ENCODE measurements around the gene LPCAT1. TPM values are rescaled to one million over a fixed set of nuclear protein-coding genes. Genes with fewer than 3 reads are reported as not detected.

Gene LPCAT1
- total and polyA plus RNA-seq, 2 of the 4 experiments (the other 2 are of a cell fraction): 17.7 to 33.6 TPM

- TF ChIP-seq SMC3 (IDR thresholded peaks at IDR 0.05; ENCODE audit: low read depth, low read length) (0 out of 2 replicates have a peak, but pooled peaks have one; percentile 7), RCOR1 (IDR thresholded peaks at IDR 0.05; ENCODE audit: insufficient replicate concordance, low read length) (no peak)
Observed at GRCh38 chr5:1511651-1512540, 11.9 kb downstream of the LPCAT1 start (continued).

GRCh38 chr5:1511048-1511447 lies 12.7 kb downstream of the LPCAT1 start:
- CTCF ChIA-PET: no interaction called here
- in situ Hi-C loops (cut with MboI; ENCODE audit: low sequenced_read_pairs) (no loop called here), dilution Hi-C loops (cut with HindIII; ENCODE audit: low sequenced_read_pairs, unreplicated experiment) (no loop called here), intact Hi-C loops (cut with micrococcal nuclease) (no loop called here)
- no peak overlapping the region for H3K4me3 ChIP-seq (ENCODE audit: insufficient read depth, low read depth, low read length)
- no peak overlapping the region for H3K4me2 ChIP-seq (ENCODE audit: low read depth, low read length)
- no peak overlapping the region for H3K23ac ChIP-seq (ENCODE audit: low read depth, low read length)
- WGBS, 2 experiments (ENCODE audit: extremely low coverage in 2 of 2, insufficient read length in 1 of 2): 96% methylated on average over 20 of the region's 20 CpGs; no CpG with 5 or more reads in 1 of the 2 experiments
- DNase-seq (no peak), ATAC-seq (ENCODE audit: low read depth) (no peak)
- H2BK20ac ChIP-seq (ENCODE audit: low read depth, low read length): no peak overlapping the region
- H2AK9ac ChIP-seq (replicated peaks; ENCODE audit: low read depth, low read length, poor library complexity): no peak overlapping the region
- peaks cover 90% of the 10 kb centered on the region for H4K20me1 ChIP-seq (ENCODE audit: insufficient read depth, low read length)
- H2BK5ac ChIP-seq (ENCODE audit: low read depth, low read length, poor library complexity, severe bottlenecking): no peak overlapping the region
- peaks cover 54% of the 10 kb centered on the region for H3K36me3 ChIP-seq (ENCODE audit: control insufficient read depth, insufficient read depth, low read length)
- H3K9ac ChIP-seq (ENCODE audit: low read depth, low read length): no peak overlapping the region
- H2BK120ac ChIP-seq (ENCODE audit: low read depth, low read length): no peak overlapping the region
- no peak overlapping the region for H3K14ac ChIP-seq (replicated peaks; ENCODE audit: low read depth, low read length)
- no peak overlapping the region for H3K18ac ChIP-seq (ENCODE audit: low read depth, low read length)
- no peak overlapping the region for H3K56ac ChIP-seq (ENCODE audit: extremely low read depth, insufficient read depth, low read length)
- no peaks in the 10 kb centered on the region for H3K27me3 ChIP-seq (ENCODE audit: control insufficient read depth, insufficient read depth, low read length)
- peaks cover 19% of the 10 kb centered on the region for H3K4me1 ChIP-seq (ENCODE audit: control insufficient read depth, insufficient read depth, low read length)
- POLR2A ChIA-PET (ENCODE audit: unreplicated experiment): interaction anchor here (1.0 kb wide), 1 partner anchor 10 kb away, joined by 5 read pairs; no protein-coding TSS in a partner anchor
- no peak overlapping the region for H4K91ac ChIP-seq (ENCODE audit: insufficient read depth, low read depth, low read length)
- H3K4ac ChIP-seq (ENCODE audit: low read depth, low read length): no peak overlapping the region
- H2AFZ ChIP-seq (replicated peaks; ENCODE audit: low read length, poor library complexity): no peak overlapping the region
- TF ChIP-seq BHLHE40 (IDR thresholded peaks at IDR 0.05; ENCODE audit: low read depth, low read length) (no peak), SMC3 (IDR thresholded peaks at IDR 0.05; ENCODE audit: low read depth, low read length) (no peak), RAD21 (IDR thresholded peaks at IDR 0.05; ENCODE audit: low read length) (no peak)
- no peak overlapping the region for H3K27ac ChIP-seq (ENCODE audit: insufficient read depth, low read length)
- peaks cover 29% of the 10 kb centered on the region for H3K9me1 ChIP-seq (ENCODE audit: insufficient read depth, low read length)
- H4K8ac ChIP-seq (ENCODE audit: low read depth in 2 of 2, low read length in 2 of 2): no peak overlapping the region
- H2BK15ac ChIP-seq (ENCODE audit: low read depth, low read length): no peak overlapping the region
- BruUV-seq (replicated peaks): no TSS peak
- H4K5ac ChIP-seq (ENCODE audit: low read depth, low read length): no peak overlapping the region
- H3K79me1 ChIP-seq (ENCODE audit: low read depth in 1 of 2, low read length in 2 of 2): peaks cover 30 to 86% of the 10 kb centered on the region in 2 experiments
- H2AK5ac ChIP-seq (ENCODE audit: low read depth, low read length): no peak overlapping the region
- no peaks in the 10 kb centered on the region for H3K9me3 ChIP-seq (ENCODE audit: control insufficient read depth, insufficient read depth, low read length)

All from IMR-90 (cell line).